GM19240 (cell line): ENCODE results near the gene SCUBE1.
"Not testable (repeated sequence)": the region's sequence is repeated elsewhere in the genome, so short reads cannot be mapped to it uniquely, and the experiment has no call there.

ENCODE experiments used
- DNase-seq: peaks from one replicate; pipeline ENCODE4 v3.0.0; 2011; ENCODE audit warnings: low spot score; ENCODE audit not compliant: insufficient read length

The SCUBE1 gene

DNA sequence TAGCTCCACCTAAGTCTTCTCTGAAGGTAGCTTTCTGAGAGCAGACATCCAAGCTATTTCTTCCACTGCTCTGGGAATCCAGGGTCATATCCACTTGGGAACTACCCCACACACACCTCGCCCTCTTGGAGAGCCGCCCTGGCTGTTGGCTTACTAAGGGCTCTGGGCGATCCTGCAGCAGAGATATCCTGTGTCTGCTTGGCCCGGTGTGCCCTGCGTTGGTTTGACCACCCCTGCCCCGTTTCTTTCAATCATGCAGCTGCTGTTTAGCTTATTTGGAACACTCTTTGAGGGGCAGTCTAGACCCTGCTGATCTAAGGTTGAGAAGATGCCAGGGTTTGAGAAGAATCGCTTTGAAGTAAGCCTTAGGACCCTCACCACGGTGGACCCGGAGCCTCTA is 17.4 kb upstream of the SCUBE1 start:
- DNase-seq = no peak

GRCh38 chr22:43356881-43357280 is 13.7 kb upstream of the SCUBE1 start:
- no peak for DNase-seq

- DNase-seq = not testable (repeated sequence)
Measured at GRCh38 chr22:43355688-43356087, 12.5 kb upstream of the SCUBE1 start.

GRCh38 chr22:43351966-43352345 is 8.8 kb upstream of the SCUBE1 start:
- DNase-seq = no peak

GRCh38 chr22:43349636-43350035 is 6.5 kb upstream of the SCUBE1 start:
- DNase-seq = no peak

GRCh38 chr22:43346521-43346929 is 3.4 kb upstream of the SCUBE1 start:
- peak; percentile 82 for DNase-seq

DNA sequence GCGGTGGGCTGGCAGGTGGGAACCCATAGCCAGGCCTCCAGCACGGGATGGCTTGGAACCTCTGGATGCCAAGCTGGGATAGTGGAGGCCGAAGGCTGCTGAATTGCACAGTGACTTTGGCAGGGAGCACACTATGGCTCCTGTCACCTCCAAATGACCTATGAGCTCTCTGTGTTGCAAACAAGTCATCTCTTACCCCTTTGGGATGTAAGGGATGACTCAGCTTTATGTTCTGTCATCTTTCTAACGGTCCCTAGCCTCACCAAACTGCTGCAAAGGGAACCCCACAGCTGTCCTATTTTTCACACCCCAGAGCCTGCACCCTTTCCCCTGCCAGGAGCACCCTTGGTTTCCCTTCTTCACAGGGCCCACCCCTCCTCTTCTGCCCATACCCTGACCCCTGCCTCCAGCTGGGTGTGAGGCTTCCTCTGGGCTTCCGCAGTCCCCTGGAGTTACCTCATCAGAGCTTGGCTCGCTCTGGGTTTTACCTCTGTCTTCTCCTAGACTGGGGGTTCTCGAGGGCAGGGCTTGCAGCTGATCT is 2.7 kb upstream of the SCUBE1 start:
- DNase-seq = no peak

DNA sequence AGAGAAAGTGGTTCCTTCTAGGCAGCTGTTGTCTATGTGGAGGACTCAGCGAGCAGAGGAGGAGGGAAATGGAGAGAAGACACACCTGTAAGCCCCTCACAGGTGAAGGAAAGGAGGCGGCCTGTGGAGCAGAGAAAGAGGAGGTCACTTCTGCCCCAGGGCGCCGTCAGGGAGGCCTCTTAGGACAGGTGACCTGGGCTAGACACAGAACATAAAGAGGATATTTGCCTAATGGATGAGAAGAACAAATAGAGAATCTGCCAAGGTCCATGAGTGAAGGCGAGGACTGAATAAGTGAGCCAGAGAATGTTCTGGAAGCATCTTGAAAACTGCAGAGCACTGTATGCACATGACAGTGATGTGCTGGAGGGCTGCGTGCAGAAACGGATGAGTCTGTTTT is 2.2 kb upstream of the SCUBE1 start:
- DNase-seq = no peak

DNA sequence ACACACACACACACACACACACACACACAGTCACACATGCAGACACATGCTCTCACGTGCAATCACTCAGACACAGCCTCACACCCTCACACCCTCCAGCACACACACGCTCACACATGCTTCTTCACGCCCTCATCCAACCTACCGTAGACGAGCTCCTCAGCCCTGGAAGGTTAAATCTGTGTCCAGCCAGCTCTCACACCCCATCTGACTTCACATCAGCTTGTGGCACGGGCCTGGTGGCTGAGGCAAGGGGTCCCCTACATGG is 1.3 kb upstream of the SCUBE1 start:
- DNase-seq = no peak

- no peak for DNase-seq
Measured at GRCh38 chr22:43343670-43344519, 723 bp upstream of the SCUBE1 start.

DNA sequence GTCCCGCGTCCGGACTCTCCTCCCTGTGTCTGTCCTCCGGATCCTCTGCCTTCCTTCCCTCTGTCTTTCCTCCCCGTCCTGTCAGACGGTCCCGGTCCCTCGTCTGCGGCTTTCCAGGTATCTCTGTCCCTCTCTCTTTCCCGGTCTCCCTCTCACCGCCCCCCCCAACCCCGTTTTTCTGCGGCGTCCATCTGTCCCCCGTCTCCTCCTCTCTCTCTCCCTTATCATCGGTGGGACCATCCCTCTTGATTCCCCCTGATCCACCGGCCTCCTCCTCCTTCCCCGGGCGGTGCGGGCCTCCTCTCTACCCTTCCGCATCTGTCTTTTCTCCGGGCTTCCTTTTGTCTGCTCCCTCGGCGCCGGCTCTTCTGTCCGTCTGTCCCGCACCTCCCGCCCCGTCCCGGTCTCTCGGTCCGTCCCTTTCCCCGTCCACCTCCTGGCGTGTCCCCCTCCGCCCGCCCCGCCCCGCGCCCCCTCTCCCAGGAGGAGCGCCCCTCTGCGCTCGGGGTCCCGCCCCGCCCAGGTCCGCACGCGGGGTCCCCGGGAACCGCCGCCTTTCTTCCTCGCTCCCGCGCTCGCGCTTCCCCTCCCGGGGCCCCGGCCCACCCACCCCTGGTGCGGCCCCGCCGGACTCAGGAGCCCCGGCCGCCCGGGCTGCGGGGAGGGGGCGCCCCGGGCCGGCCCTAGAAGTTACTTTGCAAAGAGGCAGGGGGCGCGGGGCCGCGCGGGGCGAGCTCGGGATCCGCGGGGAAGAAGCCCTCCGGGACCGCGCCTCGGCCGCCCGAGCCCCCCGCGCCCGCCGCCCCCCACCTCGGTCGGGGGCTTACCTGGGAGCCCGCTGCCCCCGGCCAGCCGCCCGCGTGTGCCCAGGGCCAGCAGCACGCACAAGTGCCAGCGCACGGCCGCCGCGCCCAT is 568 bp downstream of the SCUBE1 start:
- no peak for DNase-seq

DNA sequence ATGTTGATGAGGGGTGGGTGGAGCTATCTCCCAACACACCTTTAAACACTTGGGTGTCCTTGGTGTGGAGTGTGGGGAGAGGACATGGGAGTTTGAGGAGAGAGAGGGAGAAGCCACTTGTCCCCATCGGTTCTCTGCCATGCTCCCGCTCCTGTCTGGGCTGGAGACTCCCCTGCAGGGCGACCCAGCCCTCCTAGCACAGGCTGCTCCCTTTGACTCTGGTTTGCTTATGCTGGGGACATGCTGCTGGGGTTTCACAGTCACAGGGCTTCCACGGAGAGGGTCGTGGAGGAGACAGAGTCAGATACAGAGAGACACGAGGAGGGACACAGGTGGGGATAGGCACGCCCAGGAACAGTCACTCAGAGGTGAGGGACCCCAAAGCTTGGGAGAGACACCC is 1.6 kb downstream of the SCUBE1 start:
- no peak for DNase-seq

GRCh38 chr22:43338766-43339345 is 4.3 kb downstream of the SCUBE1 start:
- DNase-seq = no peak

- DNase-seq = no peak
Measured at GRCh38 chr22:43337946-43338345, 5.2 kb downstream of the SCUBE1 start.

DNA sequence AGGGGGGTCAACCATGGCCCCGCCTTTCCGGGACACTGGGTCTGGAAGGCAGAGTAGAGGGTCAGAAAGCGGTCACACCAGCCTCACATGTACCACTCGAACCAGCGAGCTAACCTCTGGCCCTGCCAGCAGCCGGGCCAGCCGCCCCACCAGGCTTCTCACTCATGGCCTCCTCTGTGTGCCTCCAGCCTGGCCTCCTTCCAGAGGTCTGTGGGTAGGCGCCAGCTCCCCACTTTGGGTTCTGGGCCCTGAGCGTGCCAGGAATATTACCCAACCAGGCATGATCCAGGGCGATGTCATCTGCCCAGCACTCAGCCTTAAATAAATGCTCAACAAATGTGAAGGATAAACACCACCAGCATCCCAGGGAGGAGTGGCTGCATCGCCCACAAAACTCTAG is 5.8 kb downstream of the SCUBE1 start:
- DNase-seq = no peak

DNA sequence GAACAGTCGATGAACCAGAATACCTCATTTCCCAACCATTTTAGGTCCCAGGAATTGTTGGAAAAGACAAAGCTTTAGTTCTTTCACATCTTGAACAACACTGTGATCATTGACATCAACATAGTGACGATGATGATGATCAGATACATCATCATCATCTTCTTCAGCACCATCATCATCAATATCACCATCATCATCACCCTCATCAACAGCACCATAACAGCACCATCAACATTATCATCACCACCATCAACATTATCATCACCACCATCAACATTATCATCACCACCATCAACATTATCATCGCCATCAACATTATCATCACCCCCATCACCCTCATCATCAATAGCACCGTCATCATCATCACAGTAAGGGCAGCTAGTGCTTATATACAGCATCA is 8.8 kb downstream of the SCUBE1 start:
- no peak for DNase-seq

DNA sequence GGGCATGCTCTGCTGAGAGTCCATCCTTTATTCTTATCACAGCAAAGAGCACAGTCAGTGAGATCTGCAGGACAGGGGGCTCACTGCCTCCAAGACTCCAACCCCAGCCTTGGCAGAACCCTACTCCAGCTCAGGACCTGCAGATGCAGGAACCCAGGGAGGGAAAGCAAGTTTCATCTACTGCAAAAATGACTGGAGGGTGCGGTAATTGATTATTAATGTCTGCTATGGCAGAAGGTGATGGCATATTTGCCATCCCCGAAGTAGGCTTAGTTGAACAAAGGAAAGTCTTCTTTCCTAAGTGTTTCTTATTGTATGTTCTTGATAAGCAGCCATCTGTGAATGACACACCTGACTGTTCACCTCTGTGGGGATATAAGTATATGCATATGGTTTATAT is 9.2 kb downstream of the SCUBE1 start:
- DNase-seq = no peak

DNA sequence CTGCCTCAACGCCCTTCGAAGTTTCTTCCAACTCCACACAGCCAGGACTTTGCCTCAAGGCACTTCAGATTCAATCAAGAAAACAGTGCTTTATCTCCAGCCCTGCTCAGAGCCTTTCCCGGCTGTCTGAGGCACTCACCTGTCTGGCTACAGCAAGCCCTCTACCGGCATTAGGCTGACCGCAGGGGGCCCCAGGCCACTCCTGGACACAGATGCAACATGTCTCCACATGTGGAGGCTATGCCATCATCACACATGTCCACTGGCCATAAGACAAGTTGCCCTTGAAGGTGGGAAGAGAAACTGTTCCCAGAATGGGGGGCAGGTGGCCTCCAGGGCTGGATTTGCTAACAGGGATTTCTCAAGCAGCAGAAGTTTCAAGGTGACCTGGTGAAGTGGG is 10.0 kb downstream of the SCUBE1 start:
- no peak for DNase-seq

DNA sequence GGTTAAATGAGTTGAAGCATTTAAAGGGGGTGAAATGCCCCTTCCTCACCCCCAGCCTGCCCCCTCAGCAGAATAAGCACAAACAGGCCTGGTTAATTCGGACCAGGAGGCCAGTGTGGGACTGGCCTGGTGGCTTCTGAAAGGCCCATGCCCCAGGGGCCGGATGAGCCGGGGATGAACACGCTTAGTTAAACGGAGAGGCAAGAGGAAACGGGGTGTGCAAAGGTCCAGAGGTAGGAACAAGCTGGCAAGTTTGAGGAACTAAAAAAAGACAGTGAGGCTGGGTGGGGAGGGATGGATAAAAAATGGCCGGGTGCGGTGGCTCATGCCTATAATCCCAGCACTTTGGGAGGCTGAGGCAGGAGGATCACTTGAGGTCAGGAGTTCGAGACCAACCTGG is 11.5 kb downstream of the SCUBE1 start:
- DNase-seq = no peak

GRCh38 chr22:43331069-43331451 is 12.1 kb downstream of the SCUBE1 start:
- no peak for DNase-seq

DNA sequence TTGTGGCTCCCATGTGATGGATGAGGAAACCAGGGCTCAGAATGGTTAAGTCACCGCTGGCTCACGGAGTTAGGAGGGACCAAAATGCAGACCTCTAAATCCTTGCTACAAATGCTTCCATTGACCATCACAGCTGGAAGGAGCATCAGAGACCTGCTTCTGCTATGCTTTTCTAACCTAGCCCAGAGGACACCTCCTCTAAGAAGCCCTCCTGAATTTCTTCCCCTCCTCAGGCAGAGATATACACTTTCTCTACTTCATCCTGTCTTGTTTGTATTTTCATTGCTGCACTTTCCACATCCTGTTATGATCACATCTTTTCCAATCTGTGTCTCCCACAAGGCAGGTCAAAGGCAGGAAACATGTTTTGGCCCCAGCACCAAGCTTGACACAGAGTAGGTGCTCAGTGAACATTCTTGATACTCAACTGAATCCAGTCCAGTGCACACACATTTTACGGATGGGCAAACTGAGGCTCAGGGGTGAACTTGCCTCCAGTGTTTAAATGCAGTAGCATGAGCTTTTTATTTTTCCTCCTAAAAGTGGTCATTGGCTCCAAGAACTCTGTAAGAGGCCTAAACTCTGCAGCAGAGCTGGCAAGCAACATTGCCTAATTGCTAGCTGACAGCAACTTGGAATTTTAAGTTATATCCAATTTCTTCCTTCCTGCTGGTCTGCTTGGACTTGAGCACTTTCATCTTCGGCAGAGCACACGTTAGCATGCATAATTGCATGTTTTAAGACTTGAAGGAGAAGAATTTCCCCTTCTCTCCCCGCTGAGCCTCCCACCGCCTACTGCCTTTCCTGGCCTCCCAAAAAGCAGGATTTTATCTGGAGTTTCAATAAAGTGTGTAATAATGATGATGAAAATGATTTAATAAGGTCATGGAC is 12.7 kb downstream of the SCUBE1 start:
- no peak for DNase-seq
